Measurements from ENCODE around the gene ROBO1.

ROBO1 gene

DNA sequence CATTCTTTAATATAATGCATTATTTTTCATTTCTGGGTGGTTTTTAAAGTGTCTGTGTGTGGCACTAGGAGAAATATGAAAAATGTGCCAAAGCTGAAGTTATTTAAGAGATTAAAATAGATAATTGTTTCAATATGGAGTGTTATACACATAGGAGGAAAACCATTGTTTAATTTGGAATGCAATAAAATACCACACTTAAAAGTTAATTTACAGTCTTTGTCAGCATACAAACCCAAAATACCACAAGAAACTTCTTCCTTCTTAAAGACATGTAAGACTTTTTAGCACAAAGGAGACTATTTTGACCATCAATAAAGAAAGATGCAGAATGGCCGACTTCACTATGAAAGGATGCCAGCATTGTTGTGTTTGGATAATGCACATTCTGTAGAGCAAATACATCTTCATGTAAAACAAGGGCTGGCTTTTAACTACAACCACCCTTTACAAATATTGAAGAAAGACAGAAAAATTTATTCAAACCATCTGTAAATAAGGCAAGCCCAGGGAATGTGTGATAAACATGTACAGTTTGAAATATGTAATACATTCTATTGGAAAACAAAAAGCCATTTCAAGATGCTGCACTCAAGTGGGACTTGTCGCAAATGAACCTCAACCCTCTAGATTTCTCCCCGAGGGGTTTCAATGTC lies 1146.6 kb downstream of the ROBO1 start:
- TF ChIP-seq, protein P1, sequence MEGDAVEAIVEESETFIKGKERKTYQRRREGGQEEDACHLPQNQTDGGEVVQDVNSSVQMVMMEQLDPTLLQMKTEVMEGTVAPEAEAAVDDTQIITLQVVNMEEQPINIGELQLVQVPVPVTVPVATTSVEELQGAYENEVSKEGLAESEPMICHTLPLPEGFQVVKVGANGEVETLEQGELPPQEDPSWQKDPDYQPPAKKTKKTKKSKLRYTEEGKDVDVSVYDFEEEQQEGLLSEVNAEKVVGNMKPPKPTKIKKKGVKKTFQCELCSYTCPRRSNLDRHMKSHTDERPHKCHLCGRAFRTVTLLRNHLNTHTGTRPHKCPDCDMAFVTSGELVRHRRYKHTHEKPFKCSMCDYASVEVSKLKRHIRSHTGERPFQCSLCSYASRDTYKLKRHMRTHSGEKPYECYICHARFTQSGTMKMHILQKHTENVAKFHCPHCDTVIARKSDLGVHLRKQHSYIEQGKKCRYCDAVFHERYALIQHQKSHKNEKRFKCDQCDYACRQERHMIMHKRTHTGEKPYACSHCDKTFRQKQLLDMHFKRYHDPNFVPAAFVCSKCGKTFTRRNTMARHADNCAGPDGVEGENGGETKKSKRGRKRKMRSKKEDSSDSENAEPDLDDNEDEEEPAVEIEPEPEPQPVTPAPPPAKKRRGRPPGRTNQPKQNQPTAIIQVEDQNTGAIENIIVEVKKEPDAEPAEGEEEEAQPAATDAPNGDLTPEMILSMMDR (conservative IDR thresholded peaks at IDR 0.05; ENCODE audit: control insufficient read depth, insufficient read depth, low read depth, low read length): no peak
- H3K4me3 ChIP-seq (ENCODE audit: control insufficient read depth, low read depth, low read length): no peak overlapping the region
- DNase-seq (ENCODE audit: low read depth): no peak

DNA sequence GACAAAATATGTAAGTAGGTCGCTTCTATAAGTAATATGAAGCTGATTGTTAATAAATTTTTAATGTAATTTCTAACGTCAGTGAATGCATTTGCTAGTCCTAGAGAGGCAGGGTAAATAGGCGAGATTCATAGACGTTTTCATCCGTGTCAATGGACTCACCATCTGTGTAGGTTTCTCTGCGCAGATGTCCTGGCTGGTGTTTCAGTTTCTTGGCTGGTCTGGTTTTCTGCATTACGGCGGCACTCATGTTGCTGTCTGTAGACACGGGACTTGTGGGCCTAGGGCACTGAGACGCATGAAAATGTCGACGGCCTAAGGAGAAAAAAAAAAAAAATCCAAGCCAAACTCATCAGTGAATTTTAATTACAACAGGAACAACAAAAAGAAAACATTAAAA lies 1153.3 kb downstream of the ROBO1 start:
- H3K4me3 ChIP-seq (ENCODE audit: control insufficient read depth, low read depth, low read length): no peak overlapping the region
- no peak for DNase-seq (ENCODE audit: low read depth)

DNA sequence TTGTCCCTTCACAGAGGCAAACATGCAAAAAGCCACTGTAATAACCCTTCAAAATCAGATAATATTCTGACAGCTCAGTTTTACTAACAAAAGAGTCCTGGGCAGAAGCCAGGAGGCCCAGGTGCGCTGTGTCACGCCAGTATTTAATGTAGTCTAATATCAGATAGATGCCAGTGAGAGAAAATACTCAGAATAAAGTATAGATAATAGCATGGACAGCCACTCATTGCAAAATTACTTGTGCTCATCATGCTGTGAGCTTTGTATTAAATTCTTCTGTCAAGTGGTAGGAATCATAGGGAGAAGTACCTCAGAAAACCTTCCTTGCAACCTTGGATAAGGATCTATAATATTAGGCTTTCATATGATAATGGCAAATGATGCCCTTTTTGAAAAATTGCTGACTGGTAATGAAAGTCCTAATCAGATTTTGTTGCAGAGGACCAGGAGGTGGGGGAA lies 1154.3 kb downstream of the ROBO1 start:
- TF ChIP-seq, protein P1 (conservative IDR thresholded peaks at IDR 0.05; ENCODE audit: control insufficient read depth, insufficient read depth, low read depth, low read length): no peak
- H3K4me3 ChIP-seq (ENCODE audit: control insufficient read depth, low read depth, low read length): no peak overlapping the region
- DNase-seq (ENCODE audit: low read depth): no peak

More for the DNA sequence above, 1153.3 kb downstream of the ROBO1 start:
- TF ChIP-seq, protein P1 (conservative IDR thresholded peaks at IDR 0.05; ENCODE audit: control insufficient read depth, insufficient read depth, low read depth, low read length): no peak

DNA sequence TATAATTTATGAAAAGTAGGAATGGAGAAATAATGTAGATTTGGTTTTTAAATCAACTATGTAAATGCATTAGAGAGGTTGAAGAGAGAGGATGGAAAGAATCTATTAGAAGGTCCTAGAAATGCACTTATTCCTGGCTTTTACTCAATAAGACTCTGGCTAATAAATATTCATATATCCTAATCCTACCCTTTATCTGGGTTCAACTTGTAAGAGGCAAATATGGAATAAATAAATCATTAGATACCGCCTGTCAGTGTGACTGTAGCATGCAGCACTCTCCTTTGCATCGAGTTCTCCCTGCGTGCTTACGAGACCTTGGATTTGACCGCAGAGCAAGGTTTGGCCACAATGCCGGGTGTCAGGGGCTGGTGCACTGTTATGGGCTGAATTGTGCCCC lies 1156.5 kb downstream of the ROBO1 start:
- no peak for DNase-seq (ENCODE audit: low read depth)
- no peak overlapping the region for H3K4me3 ChIP-seq (ENCODE audit: control insufficient read depth, low read depth, low read length)
- TF ChIP-seq, protein P1 (conservative IDR thresholded peaks at IDR 0.05; ENCODE audit: control insufficient read depth, insufficient read depth, low read depth, low read length): no peak

DNA sequence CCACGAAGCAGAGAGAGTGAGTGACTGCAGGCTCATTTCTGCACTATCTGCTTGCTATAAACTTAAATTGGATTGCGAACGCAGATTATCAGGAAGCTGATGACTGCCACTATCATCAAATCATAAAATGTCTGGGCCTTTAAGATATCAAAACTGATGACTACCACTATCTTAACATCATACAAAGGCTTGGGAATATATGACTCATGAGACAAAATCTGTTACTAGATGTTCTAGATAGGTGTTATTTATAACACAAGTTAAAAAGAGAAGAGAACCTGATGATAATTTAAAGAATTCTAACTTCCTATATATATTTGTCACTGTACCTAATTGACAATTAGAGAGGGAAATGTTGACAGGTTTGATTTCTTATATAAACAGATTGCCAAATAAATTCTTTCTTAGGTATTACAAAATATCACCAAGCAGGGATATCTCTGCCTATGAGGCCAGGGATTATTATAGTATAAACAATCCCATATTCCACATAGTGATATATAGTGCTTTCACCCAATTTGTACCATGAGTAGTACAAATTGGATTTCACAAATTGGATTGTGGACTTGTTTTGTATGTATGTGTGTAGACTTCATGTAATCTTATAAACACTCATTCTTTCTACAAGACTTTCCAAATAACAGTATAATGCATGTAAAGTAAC lies 1157.2 kb downstream of the ROBO1 start:
- DNase-seq (ENCODE audit: low read depth): peak; percentile 22
- TF ChIP-seq, protein P1 (conservative IDR thresholded peaks at IDR 0.05; ENCODE audit: control insufficient read depth, insufficient read depth, low read depth, low read length): no peak
- no peak overlapping the region for H3K4me3 ChIP-seq (ENCODE audit: control insufficient read depth, low read depth, low read length)

DNA sequence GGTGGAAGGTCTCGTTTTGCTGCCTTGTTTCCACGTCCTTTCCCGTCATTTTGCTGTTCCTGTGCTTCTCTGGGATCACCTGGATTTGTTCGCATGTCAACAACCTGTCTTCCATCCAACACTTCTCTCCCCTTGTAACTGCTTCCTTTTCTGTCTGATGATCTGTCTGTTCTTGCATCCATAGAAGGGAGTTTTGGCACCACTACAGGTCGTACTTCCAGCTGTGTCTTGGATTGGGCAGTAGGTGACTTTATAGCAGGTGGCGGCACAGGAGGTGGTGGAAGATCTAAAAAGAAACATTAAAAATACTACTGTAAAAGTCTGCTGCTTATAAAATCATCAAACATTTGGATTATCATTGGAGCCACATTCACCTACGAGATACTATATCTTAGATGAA lies 1161.0 kb downstream of the ROBO1 start:
- DNase-seq (ENCODE audit: low read depth): no peak
- TF ChIP-seq, protein P1 (conservative IDR thresholded peaks at IDR 0.05; ENCODE audit: control insufficient read depth, insufficient read depth, low read depth, low read length): no peak
- no peak overlapping the region for H3K4me3 ChIP-seq (ENCODE audit: control insufficient read depth, low read depth, low read length)
